Measurements from ENCODE around the gene MAPRE2. TPM values are rescaled to one million over a fixed set of nuclear protein-coding genes. Genes with fewer than 3 reads are reported as not detected.
"Not testable (repeated sequence)": the region's sequence is repeated elsewhere in the genome, so short reads cannot be mapped to it uniquely, and the experiment has no call there.

The MAPRE2 gene
- total RNA-seq, 1 donor from 2014 or later: 42.6 TPM

DNA sequence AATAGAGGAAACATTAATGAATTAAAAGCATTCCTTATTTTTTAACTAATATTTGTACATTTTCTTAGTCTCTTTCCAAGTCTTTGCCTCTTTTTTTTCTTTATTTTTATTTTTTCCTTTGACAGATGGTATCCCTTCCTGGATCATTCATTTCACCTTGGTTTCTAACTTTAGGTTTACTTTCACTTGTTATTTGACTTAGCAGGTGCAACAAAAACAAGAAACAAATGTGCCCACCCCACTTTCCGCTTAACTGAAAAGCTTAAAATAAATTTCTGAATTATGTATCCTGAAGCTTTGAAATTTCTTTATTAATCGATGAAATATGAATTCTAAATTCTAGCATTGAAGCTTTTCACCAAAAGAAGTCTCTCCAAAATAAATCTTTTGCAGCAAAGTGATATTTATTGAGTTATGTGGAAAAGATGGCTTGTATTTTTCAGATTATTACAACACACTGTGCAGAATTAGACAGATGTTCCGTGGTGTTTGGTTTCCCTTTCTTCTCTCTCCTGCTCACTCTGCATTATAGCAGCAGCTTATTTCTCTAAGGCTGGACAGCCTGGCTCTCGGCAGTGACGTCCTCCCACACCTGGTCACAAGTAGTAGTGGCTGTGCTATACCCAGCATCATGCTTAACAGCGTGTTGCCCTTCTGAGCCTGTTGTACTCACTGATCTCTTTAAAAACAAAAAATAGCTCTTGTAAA lies 100.5 kb downstream of the MAPRE2 start:
- intact Hi-C loops (cut with micrococcal nuclease): no loop called here

DNA sequence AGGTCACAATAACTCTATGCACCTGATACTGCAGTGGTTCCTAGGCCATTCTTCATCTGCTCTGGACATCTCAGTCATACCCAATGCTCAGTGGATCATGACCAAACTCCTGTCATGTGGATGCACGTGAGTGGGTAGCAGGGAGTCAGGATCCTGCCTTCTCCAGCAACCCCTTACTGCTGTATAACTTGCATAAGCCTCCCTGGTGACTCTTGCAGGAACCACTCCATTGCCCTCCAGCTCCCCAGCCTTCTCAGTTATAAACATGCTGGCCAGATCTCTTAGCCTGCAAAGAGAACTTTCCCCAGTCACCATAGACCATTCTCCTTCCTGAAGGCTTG lies 101.0 kb downstream of the MAPRE2 start:
- intact Hi-C loops (cut with micrococcal nuclease): no loop called here

DNA sequence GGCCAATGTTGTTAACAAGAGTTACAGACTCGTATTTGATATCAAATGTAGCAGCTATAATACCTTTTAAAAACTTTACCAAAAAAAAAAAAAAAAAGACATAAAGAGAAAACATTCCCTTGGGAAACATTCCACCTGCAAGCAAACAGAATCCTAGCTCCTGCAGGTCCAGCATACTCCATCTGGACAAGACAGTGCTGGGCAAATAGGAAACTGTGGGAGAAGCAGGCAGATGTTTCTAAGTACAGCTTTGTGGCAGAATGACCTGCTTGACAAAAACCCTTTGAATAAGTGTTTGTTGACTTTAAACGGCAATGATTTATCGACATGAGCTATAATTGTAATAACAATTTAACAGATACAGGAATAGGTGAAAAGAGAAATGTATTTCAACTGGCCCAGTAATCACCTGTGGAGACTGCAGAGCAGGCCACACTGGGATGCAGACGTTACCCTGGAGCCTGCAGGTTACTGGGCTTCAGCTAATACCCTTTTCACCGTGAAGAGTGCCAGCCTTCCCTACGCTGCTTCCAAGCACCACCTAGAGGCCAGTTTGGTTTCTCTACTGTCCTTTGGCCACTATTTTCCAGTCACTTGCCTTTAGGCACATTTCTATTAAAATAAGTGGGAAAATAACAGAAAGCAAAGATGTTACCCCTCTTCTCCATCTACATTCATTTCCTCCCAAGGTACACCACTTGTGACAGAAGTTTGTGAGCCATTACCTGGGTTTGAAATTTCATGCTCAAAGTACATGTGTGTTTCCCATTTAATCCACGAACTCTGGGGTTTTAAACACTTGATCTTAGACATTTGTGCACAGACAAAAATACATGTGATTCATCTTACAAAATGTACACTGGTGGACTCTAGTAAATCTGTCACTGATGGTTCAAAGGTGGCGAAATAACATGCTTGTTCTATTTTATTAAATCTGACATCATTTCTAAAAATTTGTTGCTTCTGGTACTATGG lies 102.7 kb downstream of the MAPRE2 start:
- intact Hi-C loops (cut with micrococcal nuclease): loop anchor here (1.0 kb wide), 2 partner anchors 118 to 138 kb away; no protein-coding TSS in a partner anchor

DNA sequence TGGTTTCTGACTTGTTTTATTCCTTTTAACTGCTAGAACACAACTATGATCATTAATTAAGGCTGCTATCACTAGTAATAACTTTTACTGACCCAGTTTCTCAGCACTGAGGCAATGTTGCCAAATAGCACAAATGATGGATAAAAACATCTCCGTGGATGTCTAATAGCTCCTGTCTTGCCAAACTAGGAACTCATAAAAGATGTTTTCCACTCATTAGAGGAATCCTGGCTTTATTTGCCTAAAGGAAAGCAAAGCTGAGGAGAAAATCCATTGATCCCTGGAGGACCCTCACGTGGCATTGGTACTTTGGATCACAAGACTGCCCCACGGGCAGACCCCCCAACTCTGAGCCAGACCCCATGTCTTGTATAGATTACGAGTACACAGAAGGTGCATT lies 103.5 kb downstream of the MAPRE2 start:
- intact Hi-C loops (cut with micrococcal nuclease): loop anchor here (1.0 kb wide), 2 partner anchors 118 to 138 kb away; no protein-coding TSS in a partner anchor

DNA sequence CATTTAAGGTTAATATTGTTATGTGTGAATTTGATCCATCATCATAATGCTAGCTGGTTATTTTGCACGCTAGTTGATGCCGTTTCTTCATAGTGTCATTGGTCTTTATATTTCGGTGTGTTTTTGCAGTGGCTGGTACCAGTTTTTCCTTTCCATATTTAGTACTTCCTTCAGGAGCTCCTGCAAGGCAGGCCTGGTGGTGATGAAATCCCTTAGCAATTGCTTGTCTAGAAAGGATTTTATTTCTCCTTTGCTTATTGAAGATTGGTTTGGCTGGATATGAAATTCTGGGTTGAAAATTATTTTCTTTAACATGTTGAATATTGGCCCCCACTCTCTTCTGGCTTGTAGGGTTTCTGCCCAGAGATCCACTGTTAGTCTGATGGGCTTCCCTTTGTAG lies 109.0 kb downstream of the MAPRE2 start:
- intact Hi-C loops (cut with micrococcal nuclease): loop anchor here (10.0 kb wide), 1 partner anchor 285 kb away; no protein-coding TSS in a partner anchor

DNA sequence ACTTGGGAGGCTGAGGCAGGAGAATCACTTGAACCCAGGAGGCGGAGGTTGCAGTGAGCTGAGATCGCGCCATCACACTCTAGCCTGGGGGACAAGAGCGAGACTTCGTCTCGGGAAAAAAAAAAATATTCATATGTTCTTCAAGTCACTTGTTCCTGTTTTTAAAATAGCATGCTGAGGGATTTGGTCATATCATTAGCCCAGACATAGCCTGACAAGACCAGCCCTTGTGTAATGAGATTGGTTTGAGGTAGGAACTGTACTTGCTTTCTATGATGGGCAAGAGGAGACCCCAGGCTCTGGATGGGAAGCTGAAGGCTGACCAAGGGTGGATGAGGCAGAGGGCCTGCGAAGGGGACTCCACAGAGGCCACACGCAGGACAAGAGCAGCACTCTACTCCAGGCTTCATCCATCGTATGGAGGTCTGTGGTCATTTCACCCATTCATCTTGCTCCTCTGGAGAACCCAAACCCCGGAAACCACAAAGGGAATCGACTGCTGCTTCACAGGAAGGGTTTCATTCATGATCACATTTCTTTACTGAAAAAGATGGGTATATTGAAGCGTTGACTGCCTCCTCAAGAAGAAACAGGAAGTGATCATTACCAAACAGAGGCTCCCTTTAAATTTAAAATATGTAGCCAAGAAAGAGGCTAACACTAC lies 112.5 kb downstream of the MAPRE2 start:
- intact Hi-C loops (cut with micrococcal nuclease): loop anchor here (10.0 kb wide), 1 partner anchor 289 kb away; no protein-coding TSS in a partner anchor

DNA sequence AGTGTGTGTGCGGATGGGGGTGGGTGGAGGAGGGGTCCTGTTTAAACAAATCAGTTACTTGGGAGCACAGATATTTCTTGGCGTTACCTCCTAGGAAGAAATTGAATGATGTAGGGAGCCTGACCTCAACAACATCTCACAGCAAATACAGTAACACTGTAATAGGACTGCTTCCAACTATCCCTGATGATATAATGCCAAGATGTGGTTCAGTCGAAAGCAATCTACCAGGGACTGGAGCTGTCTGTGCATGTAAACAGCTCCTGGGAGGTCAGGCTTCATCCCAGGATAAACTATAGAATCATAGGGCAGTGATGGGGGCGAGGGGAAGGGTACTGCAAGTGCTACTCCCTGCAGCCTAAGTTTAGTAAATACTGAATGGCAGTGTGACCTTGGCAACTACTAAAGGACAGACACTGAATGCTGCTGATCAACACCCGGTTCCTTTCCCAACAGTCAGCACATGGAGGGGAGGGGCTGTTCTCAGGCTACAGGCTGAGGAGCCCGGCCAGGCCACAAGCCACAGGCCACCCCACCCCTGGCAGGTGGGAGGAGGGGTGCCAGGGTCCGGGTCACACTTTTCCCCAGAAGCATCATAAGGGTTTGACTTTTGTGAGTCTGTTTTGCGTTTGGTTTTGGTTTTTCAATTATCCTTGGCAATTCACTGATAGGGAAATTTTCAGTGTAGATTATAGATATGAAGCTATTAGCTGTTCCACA lies 114.3 kb downstream of the MAPRE2 start:
- intact Hi-C loops (cut with micrococcal nuclease): loop anchor here (10.0 kb wide), 1 partner anchor 291 kb away; no protein-coding TSS in a partner anchor

DNA sequence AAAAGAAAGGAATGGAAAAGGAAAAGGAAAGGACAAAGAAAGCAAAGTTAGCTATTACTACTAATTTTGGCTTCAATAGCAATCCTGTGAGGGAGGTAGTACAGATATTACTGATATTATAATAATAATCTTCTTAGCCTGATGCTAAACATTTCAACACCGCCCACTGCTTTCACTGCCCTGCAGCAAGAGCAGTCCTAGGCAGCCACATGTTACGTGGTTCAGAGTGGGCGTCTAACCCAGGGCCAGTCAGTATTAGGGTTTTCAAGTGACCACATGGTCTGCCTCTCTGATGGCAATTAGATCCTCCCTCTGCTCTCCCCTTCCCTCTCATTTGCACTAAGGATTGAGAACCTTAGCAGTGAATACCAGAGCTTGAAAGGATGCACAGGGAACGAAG lies 116.0 kb downstream of the MAPRE2 start:
- intact Hi-C loops (cut with micrococcal nuclease): loop anchor here (10.0 kb wide), 1 partner anchor 292 kb away; no protein-coding TSS in a partner anchor

DNA sequence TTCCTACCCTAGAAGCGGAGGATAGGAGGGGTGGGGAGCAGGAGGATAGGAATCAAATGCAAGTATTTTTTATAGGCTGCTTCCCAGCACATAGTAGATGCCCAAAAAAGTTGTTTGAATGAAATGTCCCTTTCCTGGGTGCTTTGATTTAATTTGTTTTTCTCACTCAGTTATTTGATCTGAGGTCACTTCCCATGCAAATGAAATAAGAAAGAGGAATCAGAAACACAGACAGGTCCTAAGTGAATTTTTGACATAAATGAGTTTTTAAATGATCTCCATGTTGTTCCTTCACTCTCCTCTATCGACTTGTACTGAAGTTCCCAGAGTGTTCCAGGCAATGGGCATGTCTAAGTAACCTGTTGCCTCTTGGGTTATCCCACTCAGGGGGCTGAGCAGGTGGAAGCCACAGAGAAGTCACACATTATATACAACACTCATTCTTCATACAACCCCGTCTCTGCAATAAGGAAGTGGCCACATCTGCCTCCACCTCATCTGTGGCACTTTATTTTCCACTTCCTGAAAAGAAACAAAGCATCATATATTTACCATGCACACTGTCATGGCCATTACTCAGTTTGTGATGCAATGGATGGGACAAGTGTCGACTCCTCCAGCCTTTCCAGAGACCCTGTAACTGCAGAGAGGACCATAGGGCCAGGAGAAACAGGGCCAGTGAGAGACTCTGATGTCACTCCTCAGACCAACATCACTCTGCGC lies 117.7 kb downstream of the MAPRE2 start:
- intact Hi-C loops (cut with micrococcal nuclease): loop anchor here (1.0 to 10.0 kb wide), 4 partner anchors 117 to 294 kb away; partner anchors contain the start of gene ZNF24

DNA sequence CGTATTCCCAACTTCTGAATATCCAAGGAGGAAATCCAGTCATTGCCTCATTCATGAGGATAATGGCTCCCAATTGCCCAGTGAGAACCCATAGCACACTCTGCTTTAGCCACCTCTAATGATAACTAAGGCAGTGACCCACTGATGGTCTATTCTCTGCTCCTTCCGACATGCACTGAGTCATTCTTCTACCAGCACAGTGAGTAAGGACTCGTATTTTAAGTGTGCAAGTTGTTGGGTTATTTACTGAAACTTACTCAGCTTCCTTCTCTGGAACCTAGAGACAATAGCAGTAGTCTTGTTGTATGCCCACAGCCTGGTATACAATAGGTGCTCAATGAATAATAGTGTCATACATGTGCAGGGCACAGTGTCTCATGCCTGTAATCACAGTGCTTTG lies 118.6 kb downstream of the MAPRE2 start:
- intact Hi-C loops (cut with micrococcal nuclease): loop anchor here (1.0 to 10.0 kb wide), 4 partner anchors 117 to 295 kb away; partner anchors contain the start of gene ZNF24

DNA sequence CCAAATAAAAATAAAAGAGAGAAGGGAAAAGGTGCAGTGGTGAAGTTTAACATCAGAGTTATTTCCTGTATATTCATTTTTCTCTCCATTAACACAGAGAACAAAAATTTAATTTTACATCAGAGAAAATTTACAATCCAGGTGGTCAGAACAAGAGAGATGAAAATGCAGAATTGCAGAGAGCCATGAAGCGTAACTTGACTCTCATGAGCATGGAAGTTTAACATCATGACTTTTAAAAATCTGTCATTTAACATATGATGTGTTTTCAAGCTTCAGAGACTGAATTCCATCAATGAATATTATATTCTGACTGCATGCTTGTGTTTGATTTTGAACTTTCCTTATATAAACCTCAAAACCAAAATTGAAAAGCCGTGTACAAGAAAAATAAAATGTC lies 120.3 kb downstream of the MAPRE2 start:
- intact Hi-C loops (cut with micrococcal nuclease): no loop called here

DNA sequence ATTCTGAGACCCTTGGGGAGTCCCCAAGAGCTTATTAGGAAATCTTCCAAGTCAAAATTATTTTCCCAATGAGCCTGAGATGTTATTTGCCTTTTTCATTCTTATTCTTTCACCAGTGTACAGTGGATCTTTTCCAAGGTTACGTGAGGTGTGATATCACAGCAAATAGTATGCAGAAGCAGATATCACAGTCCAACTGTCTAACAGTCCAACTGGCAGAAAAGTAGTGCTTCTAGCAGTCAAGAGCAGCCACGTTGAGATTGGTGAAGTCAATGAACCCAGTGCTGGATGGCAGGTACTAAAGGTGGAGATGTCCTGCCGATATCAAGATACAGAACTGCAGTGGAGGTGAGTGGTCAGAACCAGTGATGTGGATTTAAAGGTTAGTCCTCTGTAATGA lies 120.7 kb downstream of the MAPRE2 start:
- intact Hi-C loops (cut with micrococcal nuclease): no loop called here

DNA sequence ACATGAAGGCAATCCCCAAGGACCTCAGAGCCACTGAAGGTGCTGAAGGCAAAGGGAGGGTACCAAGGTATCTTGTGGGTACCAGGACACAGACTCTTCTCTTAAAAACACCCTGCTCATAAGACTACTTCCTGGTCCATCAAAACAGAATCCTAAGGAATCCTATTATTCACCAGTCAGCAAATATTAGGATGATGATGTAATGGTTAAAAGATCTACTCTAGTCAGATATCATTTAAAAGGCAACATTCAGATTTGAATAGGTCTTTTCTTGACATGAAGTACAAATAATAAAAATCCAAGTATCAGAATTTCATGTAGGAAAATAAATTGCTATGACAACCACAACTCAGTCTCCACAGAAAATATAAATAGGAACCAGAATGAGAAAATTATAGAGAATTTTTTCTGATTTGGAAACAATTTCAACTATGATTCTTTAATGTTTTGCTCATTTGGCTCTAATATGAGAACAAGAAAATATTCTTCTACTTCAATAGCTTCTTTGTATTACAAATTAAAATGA lies 121.9 kb downstream of the MAPRE2 start:
- intact Hi-C loops (cut with micrococcal nuclease): no loop called here

DNA sequence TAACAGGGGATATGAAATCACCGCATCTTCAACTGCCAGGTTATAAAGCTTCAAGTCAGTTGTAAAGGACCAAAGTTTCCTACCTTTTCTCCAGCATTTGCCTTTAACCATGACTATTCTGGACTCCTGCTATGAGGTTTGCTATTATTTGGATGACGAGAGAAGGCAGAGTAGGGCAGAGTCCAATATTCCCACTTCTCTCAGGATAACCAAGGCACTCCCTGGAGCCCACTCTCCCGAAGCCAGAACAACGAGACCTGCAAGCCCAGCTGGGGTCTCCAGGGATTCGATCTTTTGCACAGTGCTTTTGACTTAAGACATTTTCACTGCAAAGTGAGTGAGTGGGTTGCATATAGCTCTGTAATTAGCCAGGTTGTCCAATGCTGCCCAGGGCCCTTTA lies 122.5 kb downstream of the MAPRE2 start:
- intact Hi-C loops (cut with micrococcal nuclease): no loop called here

DNA sequence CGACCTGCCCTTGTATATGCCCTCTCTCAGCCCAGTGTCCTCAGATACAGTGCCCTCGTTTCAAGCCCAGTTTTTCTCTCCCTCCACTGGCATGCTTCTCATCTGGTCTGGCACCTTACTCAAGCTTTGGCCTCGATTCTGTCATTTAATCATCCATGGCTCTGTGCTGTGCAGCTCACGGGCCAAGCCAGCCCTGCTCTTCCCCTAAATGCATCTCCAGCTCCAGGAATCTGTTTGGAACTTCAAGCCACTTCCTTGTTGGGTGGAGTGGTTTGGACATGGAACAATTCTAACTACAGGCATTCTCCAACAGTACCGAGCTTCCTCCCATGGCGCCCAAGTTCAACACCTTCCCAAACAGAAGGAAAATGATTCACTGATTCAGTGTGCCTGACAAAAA lies 122.9 kb downstream of the MAPRE2 start:
- intact Hi-C loops (cut with micrococcal nuclease): no loop called here

DNA sequence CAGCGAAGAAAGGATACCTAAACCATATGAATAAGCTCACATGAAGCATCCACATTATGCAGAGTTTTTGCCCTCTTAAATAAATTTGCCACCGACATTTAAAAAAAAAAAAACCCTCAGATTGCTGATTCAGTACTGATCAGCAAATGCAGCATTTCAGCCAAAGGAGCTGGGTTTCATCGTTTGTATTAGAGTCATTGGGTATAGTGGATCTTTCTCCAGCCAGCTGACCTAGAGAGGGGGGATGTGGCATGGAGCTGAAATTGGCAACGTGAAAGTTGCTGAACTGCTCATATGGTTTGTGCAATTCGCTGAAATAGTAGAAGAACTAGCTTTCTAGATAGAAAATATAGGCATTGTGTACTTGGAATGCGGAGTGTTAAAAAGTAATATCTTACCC lies 126.1 kb downstream of the MAPRE2 start:
- intact Hi-C loops (cut with micrococcal nuclease): no loop called here

DNA sequence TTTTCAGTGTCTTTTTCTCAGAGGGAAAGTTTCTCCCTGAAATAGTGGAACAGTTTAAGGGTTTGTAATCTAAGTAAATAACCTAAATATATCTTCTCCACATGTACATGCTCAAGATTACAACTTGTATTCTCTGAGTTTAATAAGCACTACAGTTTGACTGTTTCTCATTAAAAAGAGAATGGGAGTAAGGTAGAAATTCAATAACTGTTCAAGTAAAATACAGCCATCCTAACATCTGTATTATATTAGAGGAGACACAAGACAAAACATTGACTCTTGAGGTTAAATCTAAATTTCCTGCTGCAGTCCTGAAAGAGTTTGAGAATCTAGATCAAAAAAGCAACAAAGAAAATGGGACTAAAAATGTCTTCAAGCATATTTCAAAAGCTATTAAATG lies 126.6 kb downstream of the MAPRE2 start:
- intact Hi-C loops (cut with micrococcal nuclease): no loop called here

DNA sequence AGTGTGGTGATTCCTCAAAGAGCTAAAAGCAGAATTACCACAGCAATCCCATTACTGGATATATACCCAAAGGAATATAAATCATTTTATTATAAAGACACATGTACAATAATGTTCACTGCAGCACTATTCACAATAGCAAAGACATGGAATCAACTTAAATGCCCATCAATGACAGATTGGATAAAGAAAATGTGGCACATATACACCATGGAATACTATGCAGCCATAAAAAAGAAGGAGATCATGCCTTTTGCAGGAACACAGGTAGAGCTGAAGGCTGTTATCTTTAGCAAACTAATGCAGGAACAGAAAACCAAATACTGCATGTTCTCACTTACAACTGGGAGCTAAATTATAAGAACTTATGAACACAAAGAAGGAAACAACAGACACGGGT lies 129.1 kb downstream of the MAPRE2 start:
- intact Hi-C loops (cut with micrococcal nuclease): not testable (repeated sequence)

DNA sequence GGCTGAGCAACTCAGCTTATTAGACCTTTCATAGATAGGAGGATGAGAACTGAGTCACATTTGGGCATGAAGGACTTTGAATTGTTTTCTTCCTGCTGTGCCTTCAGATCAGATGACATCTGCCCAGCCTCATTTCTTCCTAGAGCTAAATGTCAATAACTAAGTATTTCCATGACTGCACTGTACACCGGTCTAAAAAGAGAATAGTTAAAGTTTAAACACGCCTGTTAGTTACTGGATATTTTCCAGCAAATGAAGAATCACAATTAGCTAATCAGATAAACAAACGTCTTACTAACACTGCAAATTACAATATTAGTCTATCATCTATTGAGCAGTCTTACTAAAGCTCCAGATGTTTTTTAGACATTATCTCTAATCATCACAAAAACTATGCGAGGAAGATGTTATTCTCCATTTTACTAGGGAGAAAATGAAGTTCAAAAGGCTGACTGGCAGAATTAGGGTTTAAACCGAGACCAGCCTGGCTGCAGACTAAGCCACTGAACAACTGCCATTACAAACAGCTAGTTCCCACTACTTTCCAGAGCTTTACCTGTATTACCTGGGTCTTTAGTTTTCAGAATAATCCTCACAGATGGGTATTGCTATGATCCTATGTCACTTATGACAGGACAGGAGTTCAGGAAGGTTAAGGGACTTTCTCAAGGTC lies 130.2 kb downstream of the MAPRE2 start:
- intact Hi-C loops (cut with micrococcal nuclease): no loop called here

Data from T-helper 1 cell treated with Interleukin-12 subunit alpha and Interleukin-12 subunit beta and Interleukin-4 antibody, amounts not matched to agents 30 ng/mL and 1 ng/mL, for 36 hours (primary cell).